H1 (cell line): ENCODE measurements around the gene PLXNA4. TPM values are rescaled to one million over a fixed set of nuclear protein-coding genes. Genes with fewer than 3 reads are reported as not detected.

ENCODE experiments used
- CTCF ChIA-PET: fragments of 300-600 bp; sonication (Branson Sonifier 250); formaldehyde crosslinking; loops from one replicate; lab custom pipeline; 2021; ENCODE audit not compliant: partially characterized antibody; lab: Charles Lee
- POLR2A ChIA-PET: fragments of 300-600 bp; sonication (Branson Sonifier 250); formaldehyde crosslinking; loops from one replicate; lab custom pipeline; 2021; ENCODE audit warnings: inconsistent platforms; ENCODE audit not compliant: partially characterized antibody; lab: Charles Lee
- DNase-seq, 2 experiments: peaks; one replicate each; pipeline versions ENCODE4 v3.0.0 to v3.0.0-alpha.2; 2010 to 2022; ENCODE audit warnings: low spot score in 2 of 2, low read depth in 1 of 2, mixed read lengths in 1 of 2
- FAIRE-seq: peaks from 2 replicates; lab custom pipeline; 2011; peaks lifted over from hg19 to GRCh38; lab: Jason Lieb, UNC
- H2AFZ ChIP-seq: 2 replicates; pipeline ENCODE4 v1.8.1; 2012; ENCODE audit warnings: low read length, inconsistent platforms
- H2AK5ac ChIP-seq: 2 replicates; pipeline ENCODE4 v1.6.1; 2013; ENCODE audit warnings: low read depth, low read length
- H2BK120ac ChIP-seq: replicated peaks from 2 replicates; pipeline ENCODE3; 2013; ENCODE audit warnings: low read depth, low read length, inconsistent platforms
- H2BK12ac ChIP-seq: 2 replicates; pipeline ENCODE4 v1.6.1; 2013; ENCODE audit warnings: low read depth, low read length
- H2BK15ac ChIP-seq: 2 replicates; pipeline ENCODE4 v1.6.1; 2013; ENCODE audit warnings: low read length
- H2BK20ac ChIP-seq: 2 replicates; pipeline ENCODE4 v1.6.1; 2013; ENCODE audit warnings: low read length
- H2BK5ac ChIP-seq: 2 replicates; pipeline ENCODE4 v1.6.1; 2013; ENCODE audit warnings: low read depth, low read length
- H3K14ac ChIP-seq: 2 replicates; pipeline ENCODE4 v1.6.1; 2013; ENCODE audit warnings: inconsistent platforms; ENCODE audit not compliant: insufficient read length
- H3K18ac ChIP-seq: 2 replicates; pipeline ENCODE4 v1.6.1; 2013; ENCODE audit warnings: low read length; ENCODE audit errors: extremely low read depth
- H3K23ac ChIP-seq: 2 replicates; pipeline ENCODE4 v1.6.1; 2013; ENCODE audit warnings: inconsistent platforms; ENCODE audit not compliant: insufficient read length
- H3K23me2 ChIP-seq: 2 replicates; pipeline ENCODE4 v1.6.1; 2013; ENCODE audit warnings: low read depth, low read length
- H3K27ac ChIP-seq: 2 replicates; pipeline ENCODE4 v1.6.1; 2011; ENCODE audit warnings: low read depth, low read length, inconsistent platforms
- H3K27me3 ChIP-seq, 4 experiments: replicated peaks in 1 of 4; 1 replicate in 1 of 4; 2 replicates in 3 of 4; pipeline versions ENCODE4 v1.6.1 to v1.8.1; 2011 to 2013; ENCODE audit warnings: low read length in 3 of 4, mild to moderate bottlenecking in 3 of 4, inconsistent platforms in 2 of 4, mixed read lengths in 2 of 4, moderate library complexity in 1 of 4; ENCODE audit not compliant: control insufficient read depth in 3 of 4, insufficient read depth in 3 of 4; ENCODE audit errors: extremely low read depth in 1 of 4
- H3K36me3 ChIP-seq, 4 experiments: 2 replicates each; pipeline versions ENCODE4 v1.6.1 to v1.8.1; 2011 to 2013; ENCODE audit warnings: mild to moderate bottlenecking in 4 of 4, low read length in 3 of 4, moderate library complexity in 2 of 4, control low read depth in 1 of 4, inconsistent platforms in 1 of 4; ENCODE audit not compliant: insufficient read depth in 4 of 4, control insufficient read depth in 2 of 4
- H3K4ac ChIP-seq: replicated peaks from 2 replicates; pipeline ENCODE3; 2013; ENCODE audit warnings: low read length, low read depth, mixed read lengths, inconsistent platforms; ENCODE audit not compliant: insufficient read length
- H3K4me1 ChIP-seq, 4 experiments: replicated peaks in 1 of 4; 1 replicate in 1 of 4; 2 replicates in 3 of 4; pipeline versions ENCODE4 v1.6.1 to v1.8.1; 2011 to 2013; ENCODE audit warnings: low read length in 3 of 4, inconsistent platforms in 2 of 4, mixed read lengths in 1 of 4; ENCODE audit not compliant: insufficient read depth in 4 of 4, control insufficient read depth in 3 of 4
- H3K4me2 ChIP-seq, 2 experiments: 2 replicates each; pipeline versions ENCODE4 v1.6.1 to v1.8.1; 2011 to 2013; ENCODE audit warnings: low read depth in 2 of 2, low read length in 2 of 2, control low read depth in 1 of 2, inconsistent platforms in 1 of 2, mild to moderate bottlenecking in 1 of 2; ENCODE audit not compliant: insufficient read depth in 1 of 2
- H3K4me3 ChIP-seq, 4 experiments: fragments of 200-600, 300-600 bp in 1 of 4; sonication (generic), shearing (Covaris generic), sonication (Bioruptor Twin) in 1 of 4; 2 replicates each; pipeline versions ENCODE4 v1.5.1 to v1.8.1; 2011 to 2016; ENCODE audit warnings: low read length in 4 of 4, low read depth in 3 of 4, control low read depth in 2 of 4, inconsistent platforms in 2 of 4, mild to moderate bottlenecking in 2 of 4, mixed read lengths in 1 of 4, moderate library complexity in 1 of 4; ENCODE audit not compliant: insufficient read depth in 2 of 4; ENCODE audit errors: extremely low read depth in 1 of 4
- H3K56ac ChIP-seq: replicated peaks from 2 replicates; pipeline ENCODE3; 2013; ENCODE audit warnings: low read depth, mild to moderate bottlenecking, mixed read lengths, low read length, inconsistent platforms; ENCODE audit not compliant: insufficient read length
- H3K79me1 ChIP-seq: 2 replicates; pipeline ENCODE4 v1.6.1; 2013; ENCODE audit warnings: low read depth, low read length, control low read depth
- H3K79me2 ChIP-seq, 2 experiments: 2 replicates each; pipeline versions ENCODE4 v1.6.1 to v1.8.1; 2012 to 2013; ENCODE audit warnings: low read length in 2 of 2, mild to moderate bottlenecking in 2 of 2, inconsistent platforms in 1 of 2; ENCODE audit not compliant: insufficient read depth in 2 of 2, control insufficient read depth in 1 of 2
- H3K9ac ChIP-seq, 4 experiments: replicated peaks in 1 of 4; 1 replicate in 1 of 4; 2 replicates in 3 of 4; pipeline versions ENCODE4 v1.6.1 to v1.8.1; 2011 to 2013; ENCODE audit warnings: low read depth in 3 of 4, low read length in 3 of 4, control low read depth in 2 of 4, mild to moderate bottlenecking in 2 of 4, moderate library complexity in 2 of 4, inconsistent platforms in 1 of 4; ENCODE audit errors: extremely low read depth in 1 of 4
- H3K9me3 ChIP-seq, 2 experiments: 2 replicates each; pipeline versions ENCODE4 v1.6.1 to v1.8.1; 2012 to 2013; ENCODE audit warnings: mild to moderate bottlenecking in 2 of 2, moderate library complexity in 2 of 2, control low read depth in 1 of 2, inconsistent platforms in 1 of 2, low read depth in 1 of 2, low read length in 1 of 2, mixed read lengths in 1 of 2; ENCODE audit not compliant: insufficient read depth in 2 of 2
- H4K20me1 ChIP-seq, 2 experiments: replicated peaks in 1 of 2; 2 replicates each; pipeline versions ENCODE3 to v1.8.1; 2011 to 2013; ENCODE audit warnings: inconsistent platforms in 2 of 2, low read length in 2 of 2, mild to moderate bottlenecking in 1 of 2; ENCODE audit not compliant: insufficient read depth in 2 of 2, control insufficient read depth in 1 of 2
- H4K5ac ChIP-seq: 2 replicates; pipeline ENCODE4 v1.6.1; 2013; ENCODE audit warnings: low read length, low read depth, mixed read lengths, inconsistent platforms; ENCODE audit not compliant: insufficient read length
- H4K8ac ChIP-seq: 2 replicates; pipeline ENCODE4 v1.8.0; 2013; ENCODE audit warnings: mild to moderate bottlenecking, moderate library complexity, low read length, inconsistent platforms; ENCODE audit not compliant: insufficient read depth; ENCODE audit errors: extremely low read depth
- H4K91ac ChIP-seq: replicated peaks from 2 replicates; pipeline ENCODE3; 2013; ENCODE audit warnings: low read length, mixed read lengths, inconsistent platforms; ENCODE audit not compliant: insufficient read length
- CBX5 ChIP-seq: fragments of 300-800, 300-1000 bp; sonication (generic); IDR thresholded peaks from 2 replicates; pipeline ENCODE4 v1.7.1; 2016; ENCODE audit warnings: antibody characterized with exemption, low read length, low read depth
- CHD2 ChIP-seq: IDR thresholded peaks from 2 replicates; pipeline ENCODE4 v1.6.1; 2012; ENCODE audit warnings: low read length, improper control_type of control experiment
- CTCF ChIP-seq, 3 experiments: IDR thresholded peaks; 1 replicate in 2 of 3; 2 replicates in 1 of 3; pipeline versions ENCODE4 v1.5.1 to v1.6.1; 2011; ENCODE audit warnings: low read length in 3 of 3, mild to moderate bottlenecking in 3 of 3, inconsistent platforms in 2 of 3, low read depth in 1 of 3, moderate library complexity in 1 of 3; ENCODE audit not compliant: insufficient read depth in 1 of 3; ENCODE audit errors: control extremely low read depth in 1 of 3
- HDAC6 ChIP-seq: IDR thresholded peaks from one replicate; pipeline ENCODE4 v1.7.1; 2012; ENCODE audit warnings: low read depth, mild to moderate bottlenecking, inconsistent platforms, low read length, moderate library complexity
- JUN ChIP-seq: IDR thresholded peaks from 2 replicates; pipeline ENCODE4 v1.6.1; 2011; ENCODE audit warnings: low read depth, mild to moderate bottlenecking, improper control_type of control experiment, low read length
- RAD21 ChIP-seq, 2 experiments: IDR thresholded peaks in 1 of 2; conservative IDR thresholded peaks in 1 of 2; 2 replicates each; pipeline ENCODE4 v1.6.1; 2011; ENCODE audit warnings: low read depth in 2 of 2, low read length in 2 of 2, improper control_type of control experiment in 1 of 2, inconsistent platforms in 1 of 2, mild to moderate bottlenecking in 1 of 2, moderate library complexity in 1 of 2
- RNF2 ChIP-seq: fragments of 200-900, 300-1000 bp; sonication (generic); IDR thresholded peaks from 2 replicates; pipeline ENCODE4 v1.7.1; 2016; ENCODE audit warnings: borderline replicate concordance, low read depth, mild to moderate bottlenecking, antibody characterized with exemption, low read length; ENCODE audit not compliant: poor library complexity, severe bottlenecking; ENCODE audit errors: missing control alignments
- TBP ChIP-seq: IDR thresholded peaks from 2 replicates; pipeline ENCODE4 v1.6.1; 2011; ENCODE audit warnings: low read depth, low read length, improper control_type of control experiment
- WGBS, 2 experiments: shearing (Covaris generic) in 1 of 2; methylation state at CpG; one replicate each; pipeline versions ENCODE4 v1.1.6 to v1.1.7; 2013 to 2015; ENCODE audit warnings: low lambda C conversion rate in 2 of 2, mixed read lengths in 2 of 2, inconsistent platforms in 1 of 2, low coverage in 1 of 2, missing lambda C conversion rate in 1 of 2; ENCODE audit not compliant: insufficient replicate concordance in 2 of 2, insufficient coverage in 1 of 2, insufficient read length in 1 of 2; ENCODE audit errors: extremely low coverage in 1 of 2, missing lambda C conversion rate in 1 of 2; 5-methylcytosine and 5-hydroxymethylcytosine counted together
- polyA plus RNA-seq, 7 experiments: library from polyadenylated mRNA; depleted of rRNA in 3 of 7; stranded (reverse) in 5 of 7; unstranded in 2 of 7; fragments of >200 nt in 5 of 7; fragments of 200-250 nt in 2 of 7; gene quantifications; 1 replicate in 5 of 7; 2 replicates in 1 of 7; 4 replicates in 1 of 7; pipeline versions ENCODE4 v1.2.1 to v1.2.3, GENCODE V29; 2011 to 2013; ENCODE audit warnings: missing spikeins in 2 of 7, mixed read lengths in 2 of 7
- total RNA-seq: library from RNA; stranded (reverse); fragmentation: NEBNext Ultra II Directional; extraction: Animal tissue kit (Norgen Biotek cat#: 25700); gene quantifications from 2 replicates; pipeline ENCODE4 v1.2.1, GENCODE V29; 2021

Gene PLXNA4
- total and polyA plus RNA-seq, 2 of the 8 experiments (the other 6 are each of a cell fraction or from before 2014, with no cell fraction given): 0.76 to 0.79 TPM

DNA sequence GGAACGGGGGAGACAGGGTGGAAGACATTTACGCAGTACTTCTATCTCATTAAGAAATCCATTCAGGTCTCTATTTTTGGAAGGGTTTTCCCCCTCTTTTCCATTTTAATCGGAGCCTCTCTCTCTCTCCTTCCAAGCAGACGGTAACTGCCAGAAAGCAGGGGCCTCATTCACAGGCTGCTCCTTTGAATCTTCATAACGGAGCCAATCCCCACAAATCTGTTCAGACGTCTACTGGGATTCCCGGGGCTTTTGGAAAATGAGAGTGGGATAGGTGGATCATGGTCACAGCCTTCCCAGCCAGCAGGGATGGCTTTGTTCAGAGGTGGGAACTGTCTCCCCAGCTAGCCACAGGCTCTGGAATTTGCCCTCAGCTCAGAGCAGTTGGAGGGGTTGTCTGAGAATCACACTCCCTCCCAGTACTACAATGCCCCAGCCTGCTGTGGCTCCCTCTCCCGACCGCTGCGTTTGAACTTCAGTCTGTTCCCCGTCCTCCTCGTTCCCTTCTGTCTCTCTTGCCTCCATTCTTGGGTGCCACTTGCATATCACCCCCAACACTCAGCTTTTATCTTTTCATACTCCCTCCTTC is 413.6 kb downstream of the PLXNA4 start:
- H4K8ac ChIP-seq: no peak overlapping the region
- peaks cover 0 to 2% (median 0%) of the 10 kb centered on the region in 4 experiments; a peak in 1 of 7 replicates for H3K27me3 ChIP-seq
- H3K23ac ChIP-seq: no peak overlapping the region
- no peaks in the 10 kb centered on the region for H3K23me2 ChIP-seq
- 0 out of 2 replicates have a peak overlapping the region, but pooled peaks have one; percentile 54 for H2AFZ ChIP-seq
- FAIRE-seq: no peak
- peaks cover 0 to 8% (median 3%) of the 10 kb centered on the region in 4 experiments; a peak in 4 of 7 replicates for H3K4me1 ChIP-seq
- no peak for DNase-seq
- 70% methylated on average over 12 of the region's 12 CpGs; no CpG with 5 or more reads in 1 of the 2 experiments for WGBS, 2 experiments
- no peaks in the 10 kb centered on the region for H4K20me1 ChIP-seq
- no peak overlapping the region for H3K4ac ChIP-seq
- no peaks in the 10 kb centered on the region for H3K36me3 ChIP-seq
- H4K5ac ChIP-seq: no peak overlapping the region
- H3K18ac ChIP-seq: no peak overlapping the region; the same call in 1 of the 2 replicates
- H4K91ac ChIP-seq: peak overlapping the region; percentile 4
- no peak overlapping the region for H3K4me3 ChIP-seq
- no peak for TF ChIP-seq RNF2
- peak in 2 of 3 experiments; percentile 22 to 26; a peak in 3 of 4 replicates for TF ChIP-seq CTCF (IDR thresholded peaks at IDR 0.05; ENCODE audit: control extremely low read depth in 1 of 3, insufficient read depth in 1 of 3, low read depth in 1 of 3, low read length in 3 of 3)
- no peak for TF ChIP-seq JUN
- no peak for TF ChIP-seq CBX5
- no peak for TF ChIP-seq TBP
- TF ChIP-seq HDAC6: no peak
- TF ChIP-seq CHD2: no peak
- peak in 1 of 2 experiments; percentile 26; a peak in 2 of 4 replicates for TF ChIP-seq RAD21 (IDR thresholded peaks at IDR 0.05 in 1 of 2, conservative IDR thresholded peaks at IDR 0.05 in 1 of 2; ENCODE audit: low read depth in 2 of 2, low read length in 2 of 2)
- CTCF ChIA-PET: interaction anchor here (0.7 to 1.8 kb wide), 9 partner anchors 8 to 304 kb away, joined by 3 to 5 read pairs (median 3); no protein-coding TSS in a partner anchor
- 0 out of 2 replicates have a peak overlapping the region, but pooled peaks have one; percentile 72 for H2BK15ac ChIP-seq
- POLR2A ChIA-PET: interaction anchor here (1.3 to 1.4 kb wide), 2 partner anchors 26 to 75 kb away, joined by 3 to 4 read pairs; no protein-coding TSS in a partner anchor
- H2AK5ac ChIP-seq: no peak overlapping the region
- no peaks in the 10 kb centered on the region for H3K79me2 ChIP-seq
- H3K27ac ChIP-seq: no peak overlapping the region
- H3K56ac ChIP-seq: no peak overlapping the region
- H2BK5ac ChIP-seq: no peak overlapping the region
- no peak overlapping the region for H2BK120ac ChIP-seq
- no peaks in the 10 kb centered on the region for H3K9me3 ChIP-seq
- no peak overlapping the region for H2BK20ac ChIP-seq
- H2BK12ac ChIP-seq: no peak overlapping the region
- no peaks in the 10 kb centered on the region; the same call in 1 of the 2 replicates for H3K79me1 ChIP-seq
- no peak overlapping the region for H3K4me2 ChIP-seq
- no peak overlapping the region for H3K9ac ChIP-seq
- H3K14ac ChIP-seq: no peak overlapping the region
